Mesothelial cell of epicardium (in vitro differentiated cells): ENCODE data around the gene VAV3. TPM values are rescaled to one million over a fixed set of nuclear protein-coding genes. Genes with fewer than 3 reads are reported as not detected.
A peak's percentile ranks its signal among the peaks of the same experiment; 100 is the strongest.

Experiments
- DNase-seq, 2 experiments: peaks; one replicate each; pipeline ENCODE4 v3.0.0; 2021; ENCODE audit warnings: low spot score in 2 of 2; ENCODE audit not compliant: unreplicated experiment in 2 of 2
- H3K27ac Mint-ChIP-seq: 2 replicates; pipeline ENCODE4 v1.8.0; 2021; ENCODE audit warnings: mixed read lengths
- H3K27me3 Mint-ChIP-seq: 2 replicates; pipeline ENCODE4 v1.8.0; 2021; ENCODE audit warnings: low read depth, mixed read lengths
- H3K36me3 Mint-ChIP-seq: 2 replicates; pipeline ENCODE4 v1.8.0; 2021; ENCODE audit warnings: mixed read lengths
- H3K4me1 Mint-ChIP-seq: 2 replicates; pipeline ENCODE4 v1.8.0; 2021; ENCODE audit warnings: mixed read lengths
- H3K4me3 Mint-ChIP-seq: 2 replicates; pipeline ENCODE4 v1.8.0; 2021; ENCODE audit warnings: mild to moderate bottlenecking, moderate library complexity, mixed read lengths
- H3K9me3 Mint-ChIP-seq: 2 replicates; pipeline ENCODE4 v1.8.0; 2021; ENCODE audit warnings: mixed read lengths
- total RNA-seq: library from RNA; stranded (reverse); gene quantifications from 3 replicates; pipeline ENCODE4 v1.2.1, GENCODE V29; 2021
- TF ChIP-seq, protein P1 (sequence below): fragments of 200-600 bp; sonication (generic); IDR thresholded peaks from one replicate; pipeline ENCODE4 v1.5.0; 2021; ENCODE audit warnings: antibody characterized with exemption; ENCODE audit not compliant: unreplicated experiment

The VAV3 gene
- total RNA-seq, 1 donor from 2014 or later = 3.2 TPM

DNA sequence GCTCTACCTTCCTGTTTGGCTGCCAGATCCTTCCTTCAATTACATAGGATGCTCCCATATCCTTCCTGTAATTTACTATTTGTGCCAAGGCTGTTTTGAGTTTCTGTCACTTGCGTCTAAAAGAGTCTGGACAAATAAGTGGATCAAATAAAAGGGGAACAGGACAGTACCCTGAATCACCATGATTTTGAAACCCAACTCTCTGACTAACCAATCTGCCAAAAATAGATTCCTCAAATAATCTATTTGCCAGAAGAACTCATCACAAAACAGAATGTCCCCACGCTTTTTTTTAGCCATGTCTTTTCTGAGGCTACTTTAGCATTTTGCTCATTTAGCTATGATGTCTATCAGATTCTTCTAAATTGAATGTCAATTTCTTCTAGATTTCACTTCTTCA, 431.5 kb downstream of the VAV3 start:
- Mint-ChIP-seq H3K27ac (no peak overlapping the region), H3K27me3 (peaks cover 3% of the 10 kb centered on the region), H3K4me3 (no peak overlapping the region), H3K36me3 (no peaks in the 10 kb centered on the region), H3K4me1 (peaks cover 16% of the 10 kb centered on the region), H3K9me3 (no peaks in the 10 kb centered on the region)
- no peak for DNase-seq
- TF ChIP-seq, protein P1, sequence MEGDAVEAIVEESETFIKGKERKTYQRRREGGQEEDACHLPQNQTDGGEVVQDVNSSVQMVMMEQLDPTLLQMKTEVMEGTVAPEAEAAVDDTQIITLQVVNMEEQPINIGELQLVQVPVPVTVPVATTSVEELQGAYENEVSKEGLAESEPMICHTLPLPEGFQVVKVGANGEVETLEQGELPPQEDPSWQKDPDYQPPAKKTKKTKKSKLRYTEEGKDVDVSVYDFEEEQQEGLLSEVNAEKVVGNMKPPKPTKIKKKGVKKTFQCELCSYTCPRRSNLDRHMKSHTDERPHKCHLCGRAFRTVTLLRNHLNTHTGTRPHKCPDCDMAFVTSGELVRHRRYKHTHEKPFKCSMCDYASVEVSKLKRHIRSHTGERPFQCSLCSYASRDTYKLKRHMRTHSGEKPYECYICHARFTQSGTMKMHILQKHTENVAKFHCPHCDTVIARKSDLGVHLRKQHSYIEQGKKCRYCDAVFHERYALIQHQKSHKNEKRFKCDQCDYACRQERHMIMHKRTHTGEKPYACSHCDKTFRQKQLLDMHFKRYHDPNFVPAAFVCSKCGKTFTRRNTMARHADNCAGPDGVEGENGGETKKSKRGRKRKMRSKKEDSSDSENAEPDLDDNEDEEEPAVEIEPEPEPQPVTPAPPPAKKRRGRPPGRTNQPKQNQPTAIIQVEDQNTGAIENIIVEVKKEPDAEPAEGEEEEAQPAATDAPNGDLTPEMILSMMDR = no peak

DNA sequence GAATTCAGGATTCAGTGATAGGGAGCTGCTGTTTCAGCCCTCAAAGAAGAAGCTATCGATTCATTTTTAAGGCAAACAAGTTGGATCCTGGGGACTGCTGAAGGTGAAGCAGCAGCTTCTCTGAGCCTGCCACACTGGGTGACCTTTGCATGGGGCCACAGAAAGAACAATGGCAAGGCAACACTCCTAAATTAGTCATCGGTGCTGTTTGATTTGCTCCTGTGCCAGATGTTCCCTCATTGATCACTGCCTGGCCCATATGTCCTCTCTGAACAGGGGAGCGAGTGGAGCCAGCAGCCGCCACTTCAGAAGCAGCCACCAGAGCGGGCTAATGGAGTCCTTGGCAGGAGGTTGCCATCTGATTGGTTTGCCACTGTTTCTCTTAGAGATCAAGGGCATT, 432.7 kb downstream of the VAV3 start:
- H3K36me3 Mint-ChIP-seq = no peaks in the 10 kb centered on the region
- H3K27ac Mint-ChIP-seq = no peak overlapping the region
- TF ChIP-seq, protein P1 = no peak
- H3K27me3 Mint-ChIP-seq = peaks cover 3% of the 10 kb centered on the region
- no peak overlapping the region for H3K4me3 Mint-ChIP-seq
- peaks cover 21% of the 10 kb centered on the region for H3K4me1 Mint-ChIP-seq
- DNase-seq = no peak
- H3K9me3 Mint-ChIP-seq = no peaks in the 10 kb centered on the region

DNA sequence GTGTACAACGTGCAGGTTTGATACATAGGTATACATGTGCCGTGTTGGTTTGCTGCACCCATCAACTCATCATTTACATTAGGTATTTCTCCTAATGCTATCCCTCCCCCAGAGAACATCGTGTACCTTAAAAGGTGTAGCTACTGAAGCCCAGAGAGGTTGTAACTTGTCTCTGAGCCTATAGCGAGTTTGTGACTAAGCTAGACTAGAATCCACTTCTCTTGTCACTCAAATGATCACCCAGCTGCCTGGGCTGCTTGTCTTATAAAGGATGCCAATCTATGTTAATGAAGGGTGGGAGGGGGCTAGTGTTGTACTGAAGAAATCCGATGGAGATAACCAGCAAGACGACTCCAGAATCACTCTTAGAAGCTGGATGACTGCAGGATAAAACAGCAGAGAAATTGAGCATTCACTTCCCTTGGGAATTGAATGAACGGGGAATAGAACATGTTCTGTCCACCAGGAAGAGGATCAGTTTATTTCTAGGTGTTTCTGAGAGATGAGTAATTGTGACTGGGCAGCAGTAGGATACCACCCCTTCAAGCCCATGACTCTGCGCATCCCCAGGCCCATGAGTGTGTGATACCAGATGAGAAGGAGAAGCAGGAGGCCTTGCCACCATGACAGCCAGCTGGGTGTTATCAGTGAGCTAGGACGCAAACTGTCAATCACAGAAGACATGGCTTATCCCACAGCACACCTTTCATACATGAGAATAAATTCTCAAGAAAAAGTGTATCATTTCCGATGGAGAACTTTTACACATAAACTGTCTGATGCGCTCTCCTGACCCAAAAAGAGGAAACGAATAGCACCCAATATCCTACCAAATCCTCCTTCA, 433.7 kb downstream of the VAV3 start:
- no peak for DNase-seq
- H3K4me1 Mint-ChIP-seq = peaks cover 27% of the 10 kb centered on the region
- TF ChIP-seq, protein P1 = no peak
- no peak overlapping the region for H3K27ac Mint-ChIP-seq
- no peak overlapping the region for H3K4me3 Mint-ChIP-seq
- H3K36me3 Mint-ChIP-seq = no peaks in the 10 kb centered on the region
- H3K9me3 Mint-ChIP-seq = no peaks in the 10 kb centered on the region
- H3K27me3 Mint-ChIP-seq = peaks cover 3% of the 10 kb centered on the region

DNA sequence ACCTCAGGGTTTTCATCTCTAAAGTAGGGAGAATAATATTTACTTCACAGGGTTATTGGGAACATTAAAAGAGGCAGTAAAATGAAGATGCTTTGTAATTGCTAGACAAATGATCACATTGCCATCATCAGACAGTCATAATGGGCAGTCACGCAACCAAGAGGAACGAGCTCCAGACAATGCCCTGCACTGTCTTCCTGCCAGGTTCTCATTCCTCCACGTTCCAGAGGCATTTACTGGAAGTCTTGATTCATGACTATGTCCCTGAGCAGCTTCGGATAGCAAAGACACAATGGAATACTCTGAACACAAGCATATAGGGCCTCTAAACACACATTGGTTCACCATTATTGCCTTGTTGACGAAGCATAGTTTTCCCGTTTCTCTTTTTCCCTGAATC, 434.4 kb downstream of the VAV3 start:
- H3K27me3 Mint-ChIP-seq = peaks cover 3% of the 10 kb centered on the region
- H3K27ac Mint-ChIP-seq = no peak overlapping the region
- DNase-seq = no peak
- H3K4me3 Mint-ChIP-seq = no peak overlapping the region
- peaks cover 25% of the 10 kb centered on the region for H3K4me1 Mint-ChIP-seq
- TF ChIP-seq, protein P1 = no peak
- no peaks in the 10 kb centered on the region for H3K9me3 Mint-ChIP-seq
- no peaks in the 10 kb centered on the region for H3K36me3 Mint-ChIP-seq

DNA sequence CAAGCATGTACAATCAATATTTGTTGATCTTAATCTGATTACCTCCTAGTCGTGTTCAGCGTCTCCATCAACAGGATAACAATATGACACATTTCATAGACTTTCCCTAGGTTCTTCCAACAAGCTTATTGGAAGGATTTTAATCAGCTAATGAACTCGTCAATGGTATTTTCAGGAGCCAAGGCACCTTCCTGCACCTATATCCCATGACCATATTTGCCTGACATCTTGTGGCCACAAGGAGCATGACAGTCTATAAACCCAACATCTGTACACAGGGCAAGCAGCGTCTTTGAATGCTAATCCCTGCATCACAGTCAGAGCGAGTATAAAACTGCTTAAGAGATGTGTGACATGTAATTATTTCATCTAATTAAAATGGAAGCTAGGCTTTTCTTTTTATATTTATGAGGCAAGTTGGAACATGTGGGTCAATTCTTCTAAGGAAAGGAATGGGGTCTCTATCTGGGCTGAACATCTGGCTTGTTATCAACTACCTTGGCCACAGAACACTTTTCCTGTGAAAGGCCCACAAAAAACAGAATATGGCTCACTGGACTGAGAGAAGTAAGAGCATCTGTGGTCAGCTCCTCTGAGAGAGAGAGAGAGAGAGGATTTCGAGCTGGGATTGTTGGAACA, 435.4 kb downstream of the VAV3 start:
- H3K36me3 Mint-ChIP-seq = no peaks in the 10 kb centered on the region
- H3K27me3 Mint-ChIP-seq = peaks cover 3% of the 10 kb centered on the region
- TF ChIP-seq, protein P1 = peak; percentile 84
- H3K4me1 Mint-ChIP-seq = peaks cover 23% of the 10 kb centered on the region
- H3K4me3 Mint-ChIP-seq = no peak overlapping the region
- DNase-seq = no peak
- no peaks in the 10 kb centered on the region for H3K9me3 Mint-ChIP-seq
- H3K27ac Mint-ChIP-seq = no peak overlapping the region
